Naive B cell (primary cell): ENCODE measurements around the gene SLC16A11. TPM values are rescaled to one million over a fixed set of nuclear protein-coding genes. Genes with fewer than 3 reads are reported as not detected.
"Not testable (repeated sequence)": the region's sequence is repeated elsewhere in the genome, so short reads cannot be mapped to it uniquely, and the experiment has no call there.

ENCODE experiments used
- ATAC-seq, 2 donors: fragments of 150-1000 bp; cut with Tn5 transposase; 2 replicates each; pipeline ENCODE4 v1.10.0; 2021; ENCODE audit warnings: low read depth in 2 of 2, mild to moderate bottlenecking in 2 of 2, moderate library complexity in 2 of 2
- DNase-seq: peaks from one replicate; pipeline ENCODE4 v3.0.0; 2022
- H3K27ac Mint-ChIP-seq, 6 donors: one replicate each; pipeline ENCODE4 v1.8.0; 2020 to 2022; ENCODE audit warnings: mild to moderate bottlenecking in 6 of 6, mixed read lengths in 6 of 6, moderate library complexity in 5 of 6, inconsistent platforms in 2 of 6
- H3K27me3 Mint-ChIP-seq, 3 donors: one replicate each; pipeline ENCODE4 v1.8.0; 2021 to 2022; ENCODE audit warnings: mixed read lengths in 3 of 3, mild to moderate bottlenecking in 1 of 3
- H3K36me3 Mint-ChIP-seq, 2 donors: one replicate each; pipeline ENCODE4 v1.8.0; 2020 to 2022; ENCODE audit warnings: mixed read lengths in 2 of 2, inconsistent platforms in 1 of 2, mild to moderate bottlenecking in 1 of 2
- H3K4me1 Mint-ChIP-seq, 3 donors: one replicate each; pipeline ENCODE4 v1.8.0; 2020 to 2022; ENCODE audit warnings: mixed read lengths in 3 of 3, inconsistent platforms in 1 of 3, mild to moderate bottlenecking in 1 of 3, moderate library complexity in 1 of 3
- H3K4me3 Mint-ChIP-seq, 8 donors: one replicate each; pipeline ENCODE4 v1.8.0; 2020 to 2022; ENCODE audit warnings: mild to moderate bottlenecking in 8 of 8, mixed read lengths in 8 of 8, moderate library complexity in 8 of 8, inconsistent platforms in 2 of 8
- H3K9me3 Mint-ChIP-seq, 7 donors: one replicate each; pipeline ENCODE4 v1.8.0; 2020 to 2022; ENCODE audit warnings: mixed read lengths in 7 of 7, mild to moderate bottlenecking in 5 of 7, inconsistent platforms in 2 of 7, moderate library complexity in 1 of 7
- polyA plus RNA-seq, 6 donors: library from polyadenylated mRNA; unstranded; fragments of 300-500 nt; fragmentation: Illumina TruSeq; gene quantifications; one replicate each; pipeline ENCODE4 v1.2.3, GENCODE V29; 2021; ENCODE audit warnings: low read depth in 6 of 6

Gene SLC16A11
- polyA plus RNA-seq, 6 donors from 2014 or later, result 1.8 to 3.6 (median 2.3) TPM; not detected in 1

GRCh38 chr17:7046725-7047397, 3.0 kb upstream of the SLC16A11 start:
- Mint-ChIP-seq H3K27ac (peak overlapping the region; percentile 83 to 97 (median 93)), H3K27me3 (peaks cover 0 to 12% (median 4%) of the 10 kb centered on the region in 3 donors), H3K4me1 (peaks cover 34 to 35% (median 35%) of the 10 kb centered on the region in 3 donors), H3K4me3 (peak overlapping the region; percentile 72 to 94 (median 90))
- DNase-seq, result peak; percentile 83
- not testable (repeated sequence) for H3K36me3 Mint-ChIP-seq, H3K9me3 Mint-ChIP-seq
- peak; percentile 29 to 44 for ATAC-seq

- Mint-ChIP-seq H3K9me3 (no peaks in the 10 kb centered on the region), H3K36me3 (no peaks in the 10 kb centered on the region), H3K4me3 (peak overlapping the region; percentile 72 to 94 (median 90)), H3K27me3 (peaks cover 0 to 12% (median 4%) of the 10 kb centered on the region in 3 donors), H3K27ac (peak overlapping the region; percentile 83 to 97 (median 94)), H3K4me1 (peaks cover 40 to 42% (median 42%) of the 10 kb centered on the region in 3 donors)
- no peak for DNase-seq
- ATAC-seq, result peak; percentile 4 to 13
Observed at GRCh38 chr17:7046127-7046724, 2.3 kb upstream of the SLC16A11 start.

- ATAC-seq, result peak; percentile 16 to 25
- DNase-seq, result peak; percentile 63
- H3K4me3 Mint-ChIP-seq, result peak overlapping the region; percentile 72 to 94 (median 90)
- no peaks in the 10 kb centered on the region for H3K9me3 Mint-ChIP-seq
- H3K27me3 Mint-ChIP-seq, result peaks cover 0 to 7% (median 4%) of the 10 kb centered on the region in 3 donors
- H3K36me3 Mint-ChIP-seq, result no peaks in the 10 kb centered on the region
- H3K4me1 Mint-ChIP-seq, result peaks cover 42 to 43% (median 43%) of the 10 kb centered on the region in 3 donors
- H3K27ac Mint-ChIP-seq, result peak overlapping the region; percentile 40 to 97 (median 94)
Observed at GRCh38 chr17:7045492-7046126, 1.7 kb upstream of the SLC16A11 start.

- no peak for DNase-seq
- Mint-ChIP-seq H3K27ac (peak overlapping the region in 4 of 6 donors; percentile 44 to 89 (median 87)), H3K36me3 (no peaks in the 10 kb centered on the region), H3K4me3 (peak overlapping the region; percentile 74 to 91 (median 86)), H3K27me3 (no peaks in the 10 kb centered on the region), H3K9me3 (no peaks in the 10 kb centered on the region), H3K4me1 (peaks cover 51 to 57% (median 56%) of the 10 kb centered on the region in 3 donors)
- no peak for ATAC-seq
Observed at GRCh38 chr17:7043182-7043496, 753 bp downstream of the SLC16A11 start.

- Mint-ChIP-seq H3K4me1 (peaks cover 52 to 59% (median 57%) of the 10 kb centered on the region in 3 donors), H3K27ac (peak overlapping the region; percentile 44 to 89 (median 87)), H3K9me3 (no peaks in the 10 kb centered on the region), H3K36me3 (no peaks in the 10 kb centered on the region), H3K4me3 (peak overlapping the region; percentile 74 to 91 (median 86)), H3K27me3 (no peaks in the 10 kb centered on the region)
- ATAC-seq (peak; percentile 19 to 26), DNase-seq (peak; percentile 55)
Observed at GRCh38 chr17:7042501-7043181, 1.3 kb downstream of the SLC16A11 start.

- Mint-ChIP-seq H3K4me1 (peaks cover 47 to 56% (median 54%) of the 10 kb centered on the region in 3 donors), H3K36me3 (no peaks in the 10 kb centered on the region)
Observed at GRCh38 chr17:7041607-7042500, 2.0 kb downstream of the SLC16A11 start.

GRCh38 chr17:7039832-7040231, 4.1 kb downstream of the SLC16A11 start:
- peak overlapping the region in 3 of 8 donors; percentile 22 to 74 (median 29) for H3K4me3 Mint-ChIP-seq

More at GRCh38 chr17:7041607-7042500, 2.0 kb downstream of the SLC16A11 start:
- Mint-ChIP-seq H3K27me3 (no peaks in the 10 kb centered on the region), H3K27ac (peak overlapping the region; percentile 44 to 88 (median 87)), H3K9me3 (no peaks in the 10 kb centered on the region), H3K4me3 (peak overlapping the region; percentile 74 to 91 (median 86))
- ATAC-seq, result peak; percentile 20 to 23
- peak; percentile 56 for DNase-seq

GRCh38 chr17:7038025-7038862, 5.6 kb downstream of the SLC16A11 start:
- no peak for DNase-seq
- ATAC-seq, result no peak
- Mint-ChIP-seq H3K9me3 (no peaks in the 10 kb centered on the region), H3K4me1 (peaks cover 48 to 54% (median 53%) of the 10 kb centered on the region in 3 donors), H3K27ac (peak overlapping the region in 4 of 6 donors; percentile 16 to 84 (median 59)), H3K36me3 (no peaks in the 10 kb centered on the region), H3K27me3 (no peaks in the 10 kb centered on the region), H3K4me3 (peak overlapping the region in 6 of 8 donors; percentile 2 to 91 (median 60))

More at GRCh38 chr17:7039832-7040231, 4.1 kb downstream of the SLC16A11 start:
- peak overlapping the region in 3 of 6 donors; percentile 58 to 77 (median 64) for H3K27ac Mint-ChIP-seq
- no peak for ATAC-seq
- no peaks in the 10 kb centered on the region for H3K27me3 Mint-ChIP-seq
- H3K36me3 Mint-ChIP-seq, result no peaks in the 10 kb centered on the region
- DNase-seq, result no peak
- H3K4me1 Mint-ChIP-seq, result peaks cover 47 to 58% (median 55%) of the 10 kb centered on the region in 3 donors
- no peaks in the 10 kb centered on the region for H3K9me3 Mint-ChIP-seq

GRCh38 chr17:7035591-7036368, 8.1 kb downstream of the SLC16A11 start, which contains the start of gene SLC16A13:
TSS of gene SLC16A13 (plus strand) at chr17:7036015. CDS start at chr17:7036383, 368 bp downstream.
- no peaks in the 10 kb centered on the region for H3K36me3 Mint-ChIP-seq
- ATAC-seq (peak; percentile 88 to 92), DNase-seq (peak; percentile 97)
- peaks cover 37 to 52% (median 44%) of the 10 kb centered on the region in 3 donors for H3K4me1 Mint-ChIP-seq
- H3K9me3 Mint-ChIP-seq, result no peaks in the 10 kb centered on the region
- H3K4me3 Mint-ChIP-seq, result peak within 1 kb of the TSS; percentile 89 to 99 (median 96)
- H3K27ac Mint-ChIP-seq, result peak within 1 kb of the TSS; percentile 97 to 100 (median 98)
- H3K27me3 Mint-ChIP-seq, result no peaks in the 10 kb centered on the region

- peak overlapping the region; percentile 89 to 99 (median 96) for H3K4me3 Mint-ChIP-seq
- ATAC-seq (peak; percentile 18 to 20), DNase-seq (no peak)
Observed at GRCh38 chr17:7034955-7035590, 8.8 kb downstream of the SLC16A11 start.

More at GRCh38 chr17:7034955-7035590, 8.8 kb downstream of the SLC16A11 start:
- Mint-ChIP-seq H3K27ac (peak overlapping the region; percentile 97 to 100 (median 98)), H3K9me3 (no peaks in the 10 kb centered on the region), H3K4me1 (peaks cover 42 to 59% (median 52%) of the 10 kb centered on the region in 3 donors), H3K36me3 (no peaks in the 10 kb centered on the region), H3K27me3 (no peaks in the 10 kb centered on the region)
